ENCODE measurements around the gene GOLGA8R. TPM values are rescaled to one million over a fixed set of nuclear protein-coding genes. Genes with fewer than 3 reads are reported as not detected.
"Not testable (repeated sequence)": the region's sequence is repeated elsewhere in the genome, so short reads cannot be mapped to it uniquely, and the experiment has no call there.

GOLGA8R gene
- total and polyA plus RNA-seq, 9 of the 15 experiments (the other 6 are each of a cell fraction or from before 2014, with no cell fraction given): 0.01 to 0.11 (median 0.06) TPM; not detected in 5

- intact Hi-C loops (cut with micrococcal nuclease); H3K4me2 ChIP-seq (ENCODE audit: insufficient read depth, low read length); ATAC-seq; H3K9me3 ChIP-seq (replicated peaks; ENCODE audit: control insufficient read depth, insufficient read depth, low read depth, low read length); DNase-seq (ENCODE audit: extremely low read depth in 1 of 4, low spot score in 3 of 4); H3K9me1 ChIP-seq (ENCODE audit: control insufficient read depth, insufficient read depth, low read length); H2AFZ ChIP-seq (ENCODE audit: low read depth, low read length); H3K4me3 ChIP-seq; FAIRE-seq; POLR2A ChIA-PET; H3K4me1 ChIP-seq (replicated peaks in 1 of 2; ENCODE audit: control insufficient read depth in 2 of 2, insufficient read depth in 2 of 2, low read length in 2 of 2); H3K9ac ChIP-seq (ENCODE audit: insufficient read depth in 1 of 2, low read depth in 2 of 2, low read length in 2 of 2); BruUV-seq (replicated peaks); CTCF ChIA-PET (ENCODE audit: low intra/inter-chr PET ratio); H3K36me3 ChIP-seq (ENCODE audit: control insufficient read depth, insufficient read depth, low read length); H3K79me2 ChIP-seq (ENCODE audit: control insufficient read depth, insufficient read depth, low read length); in situ Hi-C loops (cut with MboI); H4K20me1 ChIP-seq (replicated peaks; ENCODE audit: control insufficient read depth, insufficient read depth, low read length); H3K27me3 ChIP-seq (ENCODE audit: control insufficient read depth in 2 of 2, insufficient read depth in 2 of 2, low read length in 2 of 2); H3K27ac ChIP-seq (ENCODE audit: extremely low read depth, low read depth, low read length): not testable (repeated sequence)
- no CpG with 5 or more reads among the region's 6 CpGs for WGBS (ENCODE audit: insufficient coverage, low coverage, missing lambda C conversion rate)
Measured at GRCh38 chr15:30386318-30386887, 27.7 kb downstream of the GOLGA8R start.

- no CpG with 5 or more reads among the region's 5 CpGs for WGBS (ENCODE audit: insufficient coverage, low coverage, missing lambda C conversion rate)
- H3K27me3 ChIP-seq (ENCODE audit: control insufficient read depth in 2 of 2, insufficient read depth in 2 of 2, low read length in 2 of 2); FAIRE-seq; H3K9ac ChIP-seq (ENCODE audit: insufficient read depth in 1 of 2, low read depth in 2 of 2, low read length in 2 of 2); intact Hi-C loops (cut with micrococcal nuclease); H3K36me3 ChIP-seq (ENCODE audit: control insufficient read depth, insufficient read depth, low read length); H3K9me1 ChIP-seq (ENCODE audit: control insufficient read depth, insufficient read depth, low read length); POLR2A ChIA-PET; H3K4me1 ChIP-seq (replicated peaks in 1 of 2; ENCODE audit: control insufficient read depth in 2 of 2, insufficient read depth in 2 of 2, low read length in 2 of 2); H3K79me2 ChIP-seq (ENCODE audit: control insufficient read depth, insufficient read depth, low read length); H4K20me1 ChIP-seq (replicated peaks; ENCODE audit: control insufficient read depth, insufficient read depth, low read length); ATAC-seq; H3K9me3 ChIP-seq (replicated peaks; ENCODE audit: control insufficient read depth, insufficient read depth, low read depth, low read length); CTCF ChIA-PET (ENCODE audit: low intra/inter-chr PET ratio); H3K4me2 ChIP-seq (ENCODE audit: insufficient read depth, low read length); H3K4me3 ChIP-seq; DNase-seq (ENCODE audit: extremely low read depth in 1 of 4, low spot score in 3 of 4); BruUV-seq (replicated peaks); H3K27ac ChIP-seq (ENCODE audit: extremely low read depth, low read depth, low read length); H2AFZ ChIP-seq (ENCODE audit: low read depth, low read length): not testable (repeated sequence)
- in situ Hi-C loops (cut with MboI): loop anchor here (5.0 kb wide), 1 partner anchor 1775 kb away; no protein-coding TSS in a partner anchor
Measured at GRCh38 chr15:30377082-30377413, 37.0 kb downstream of the GOLGA8R start.

- H3K36me3 ChIP-seq (ENCODE audit: control insufficient read depth, insufficient read depth, low read length); CTCF ChIA-PET (ENCODE audit: low intra/inter-chr PET ratio); H2AFZ ChIP-seq (ENCODE audit: low read depth, low read length); BruUV-seq (replicated peaks); POLR2A ChIA-PET; H3K9ac ChIP-seq (ENCODE audit: insufficient read depth in 1 of 2, low read depth in 2 of 2, low read length in 2 of 2); H3K9me1 ChIP-seq (ENCODE audit: control insufficient read depth, insufficient read depth, low read length); H3K79me2 ChIP-seq (ENCODE audit: control insufficient read depth, insufficient read depth, low read length); H4K20me1 ChIP-seq (replicated peaks; ENCODE audit: control insufficient read depth, insufficient read depth, low read length); H3K4me2 ChIP-seq (ENCODE audit: insufficient read depth, low read length); H3K9me3 ChIP-seq (replicated peaks; ENCODE audit: control insufficient read depth, insufficient read depth, low read depth, low read length); H3K27me3 ChIP-seq (ENCODE audit: control insufficient read depth in 2 of 2, insufficient read depth in 2 of 2, low read length in 2 of 2); H3K4me1 ChIP-seq (replicated peaks in 1 of 2; ENCODE audit: control insufficient read depth in 2 of 2, insufficient read depth in 2 of 2, low read length in 2 of 2); H3K4me3 ChIP-seq; DNase-seq (ENCODE audit: extremely low read depth in 1 of 4, low spot score in 3 of 4); H3K27ac ChIP-seq (ENCODE audit: extremely low read depth, low read depth, low read length); intact Hi-C loops (cut with micrococcal nuclease): not testable (repeated sequence)
- WGBS (ENCODE audit: insufficient coverage, low coverage, missing lambda C conversion rate): no CpG with 5 or more reads among the region's 17 CpGs
- FAIRE-seq: peak; percentile 37
- ATAC-seq: peak; percentile 66
- in situ Hi-C loops (cut with MboI): loop anchor here (5.0 kb wide), 1 partner anchor 1776 kb away; no protein-coding TSS in a partner anchor
Measured at GRCh38 chr15:30376375-30377081, 37.5 kb downstream of the GOLGA8R start.
